CD4-positive, alpha-beta T cell treated with Interferon alpha-2 for 1 hour (primary cell): Measurements from ENCODE around the gene RALGPS2.

Source experiments
- DNase-seq, 2 donors: peaks; one replicate each; pipeline ENCODE4 v3.0.0-alpha.2; 2020 to 2022

RALGPS2 gene

DNA sequence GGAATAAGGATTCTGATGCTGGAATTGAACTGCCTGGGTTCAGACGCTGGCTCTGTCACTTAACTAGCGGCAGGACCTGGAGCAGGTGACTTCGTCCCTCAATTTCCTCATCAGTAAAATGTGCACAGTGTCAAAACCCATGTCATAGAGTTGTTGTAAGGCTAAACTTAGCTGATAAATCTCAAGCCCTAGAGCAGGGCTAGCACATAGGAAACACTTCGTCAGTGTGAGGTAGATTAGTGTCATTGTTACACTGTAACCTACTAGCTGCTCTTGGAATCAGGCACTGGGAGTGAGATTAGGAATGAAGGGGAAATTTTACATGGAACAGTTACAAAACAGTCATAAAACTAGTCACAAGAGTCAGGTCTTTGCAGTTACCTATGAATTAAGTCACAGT, 202.0 kb downstream of the RALGPS2 start:
- no peak for DNase-seq

DNA sequence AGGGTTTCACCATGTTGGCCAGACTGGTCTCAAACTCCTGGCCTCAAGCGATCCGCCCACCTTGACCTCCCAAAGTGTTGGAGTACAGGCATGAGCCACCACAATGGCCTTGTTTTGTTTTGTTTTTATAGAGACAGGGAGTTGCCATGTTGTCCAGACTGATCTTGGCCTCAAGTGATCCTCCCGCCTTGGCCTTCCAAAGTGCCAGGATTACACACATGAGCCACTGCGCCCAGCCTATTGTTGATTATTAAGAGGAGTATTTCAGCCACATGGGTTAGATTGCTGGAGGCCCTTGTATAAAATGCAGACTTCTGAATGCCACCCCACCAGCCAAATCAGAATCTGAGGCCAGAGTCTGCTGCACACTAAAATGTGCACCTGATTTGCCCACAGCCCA, 203.0 kb downstream of the RALGPS2 start:
- no peak for DNase-seq

DNA sequence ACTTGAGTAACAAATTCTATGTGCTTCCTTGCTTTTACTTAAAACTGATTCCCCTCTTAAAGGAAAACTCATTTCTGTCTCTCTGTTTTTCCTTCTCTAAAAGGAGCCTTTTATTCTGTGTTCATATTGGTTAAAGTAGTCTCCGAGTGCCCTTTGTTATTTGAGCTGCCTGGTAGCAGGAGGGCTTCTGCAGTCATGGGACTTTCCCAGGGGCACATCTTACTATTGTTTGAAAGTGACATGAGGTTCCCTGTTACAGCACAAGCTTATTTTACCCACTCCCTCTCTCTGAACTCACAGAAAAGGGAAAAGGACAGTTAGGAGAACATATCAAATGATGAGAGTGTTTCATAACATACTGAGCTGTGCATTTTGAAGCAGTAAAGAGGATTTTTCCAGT, 203.9 kb downstream of the RALGPS2 start:
- DNase-seq, result no peak

DNA sequence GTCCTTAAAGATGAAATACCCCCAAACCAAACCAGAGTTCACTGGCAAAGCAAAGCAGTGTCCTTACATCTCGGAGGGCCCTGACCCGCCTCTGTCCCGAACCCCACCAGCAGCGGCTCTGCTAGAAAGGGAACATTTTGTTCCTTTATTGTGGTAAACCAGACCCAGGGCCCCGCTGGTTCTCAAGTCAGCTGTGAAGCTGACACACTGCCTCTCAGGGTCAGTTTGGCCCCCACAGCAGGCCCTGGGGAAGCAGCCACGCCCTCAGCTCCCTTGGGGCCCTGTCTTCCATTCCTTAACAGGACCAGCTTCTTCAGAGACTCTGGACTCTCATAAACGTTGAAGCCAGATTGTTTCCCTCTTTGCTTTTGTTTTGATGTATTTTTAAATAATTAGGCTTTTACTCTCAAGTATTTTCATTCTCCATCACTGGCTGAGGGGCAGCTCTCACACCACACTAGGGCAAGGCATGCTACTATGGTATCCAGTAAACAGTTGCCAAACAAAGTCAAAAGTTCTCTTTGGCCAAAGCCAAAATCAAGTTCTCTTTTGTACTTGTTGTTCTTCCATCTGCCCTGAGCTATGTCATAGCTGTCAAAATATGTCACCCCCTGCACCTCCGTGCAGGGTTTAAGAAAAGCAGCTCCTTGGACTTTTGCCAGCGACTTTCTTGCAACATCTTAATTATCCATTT, 207.0 kb downstream of the RALGPS2 start:
- no peak for DNase-seq

DNA sequence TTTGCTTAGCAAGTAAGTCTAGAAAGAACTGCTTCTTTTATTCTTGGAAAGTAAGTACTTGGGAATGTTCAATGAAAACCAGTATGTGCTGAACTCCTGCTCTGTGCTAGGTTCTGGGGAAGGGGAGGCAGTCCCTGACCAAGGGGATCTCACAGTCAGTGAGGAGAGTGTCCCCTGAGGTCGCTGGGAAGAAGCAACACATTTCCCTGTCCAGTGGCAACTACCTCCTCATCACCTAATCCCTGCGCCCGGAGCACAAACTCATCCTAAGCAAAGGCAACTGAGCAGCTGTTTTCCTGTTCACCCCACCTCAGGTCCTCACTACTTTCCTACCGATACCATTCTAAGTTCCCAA, 207.5 kb downstream of the RALGPS2 start:
- no peak for DNase-seq

DNA sequence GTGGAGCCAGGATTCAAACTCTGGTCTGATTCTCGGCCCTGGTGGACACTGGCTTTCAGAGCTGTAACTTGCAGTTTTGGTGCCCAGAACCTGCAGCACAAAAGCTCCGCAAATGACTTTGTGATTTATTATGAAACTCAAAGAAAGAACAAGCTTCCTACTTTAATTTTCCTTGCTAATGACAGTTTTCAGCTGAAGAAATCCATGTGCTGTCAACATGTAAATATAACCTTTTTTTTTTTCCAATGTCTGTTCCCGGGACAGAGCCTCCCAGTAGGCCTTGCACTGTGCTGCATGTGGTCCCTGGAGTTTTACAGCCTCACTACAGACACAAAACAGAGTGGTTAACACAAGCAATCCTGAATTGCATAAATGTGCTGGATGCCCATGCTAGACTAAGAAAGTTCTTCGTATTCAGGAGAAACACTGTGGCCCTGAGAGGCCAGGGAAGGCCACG, 208.1 kb downstream of the RALGPS2 start:
- DNase-seq, result no peak

DNA sequence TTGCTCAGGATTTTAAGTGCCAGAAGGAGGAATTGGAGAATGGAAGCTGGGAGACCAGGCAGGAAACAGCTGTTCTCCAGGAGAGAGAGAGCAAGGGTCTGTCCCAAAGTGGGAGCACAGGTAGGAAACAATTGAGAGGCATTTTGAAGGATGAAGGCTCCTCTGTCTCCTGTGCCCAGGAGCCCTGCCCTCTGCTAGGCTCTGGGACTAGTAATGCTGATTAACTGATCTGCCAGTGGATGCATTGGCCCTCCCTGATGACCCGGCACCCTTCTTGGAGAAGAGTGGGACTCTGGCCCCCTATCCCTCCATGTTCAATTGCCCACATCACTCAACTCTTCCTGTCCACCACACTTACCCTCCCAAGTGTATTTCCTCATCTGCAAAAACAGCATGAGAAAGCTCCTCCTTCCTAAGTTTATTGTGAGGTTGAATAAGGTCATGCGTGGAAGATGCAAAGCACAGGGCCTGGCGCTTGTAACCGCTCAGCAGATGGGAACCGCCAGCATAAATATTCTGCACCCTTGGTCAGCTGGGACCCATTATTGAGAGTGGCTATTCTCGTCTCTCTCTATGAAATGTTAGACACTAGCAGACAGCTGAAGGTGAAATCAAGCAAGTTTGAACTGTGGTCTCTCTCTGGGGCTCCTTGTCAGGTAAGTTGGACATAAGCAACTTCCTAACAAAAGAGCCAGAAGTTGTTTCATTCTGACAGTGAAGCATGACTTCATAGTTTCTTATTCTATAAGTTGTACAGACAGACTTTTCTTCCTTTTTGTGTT, 208.9 kb downstream of the RALGPS2 start:
- no peak for DNase-seq

DNA sequence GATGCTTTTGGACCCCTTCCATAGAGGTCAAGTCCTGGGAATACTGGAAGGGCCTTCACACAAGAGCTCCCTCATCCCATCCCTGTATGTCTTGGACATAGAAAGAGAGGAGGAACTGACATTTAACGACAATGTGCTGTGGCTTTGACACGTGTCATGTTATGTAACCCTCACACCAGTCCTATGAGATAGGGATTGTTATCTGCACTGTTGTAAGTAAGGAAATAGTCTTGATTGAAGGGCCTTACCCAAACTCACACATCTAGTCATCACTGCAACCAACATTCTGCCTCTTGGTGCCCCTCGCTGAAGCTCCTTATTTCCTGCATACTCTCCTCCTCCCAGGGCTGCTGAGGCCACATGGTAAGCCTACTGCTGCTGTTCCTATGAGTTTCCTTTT, 209.5 kb downstream of the RALGPS2 start:
- no peak for DNase-seq

DNA sequence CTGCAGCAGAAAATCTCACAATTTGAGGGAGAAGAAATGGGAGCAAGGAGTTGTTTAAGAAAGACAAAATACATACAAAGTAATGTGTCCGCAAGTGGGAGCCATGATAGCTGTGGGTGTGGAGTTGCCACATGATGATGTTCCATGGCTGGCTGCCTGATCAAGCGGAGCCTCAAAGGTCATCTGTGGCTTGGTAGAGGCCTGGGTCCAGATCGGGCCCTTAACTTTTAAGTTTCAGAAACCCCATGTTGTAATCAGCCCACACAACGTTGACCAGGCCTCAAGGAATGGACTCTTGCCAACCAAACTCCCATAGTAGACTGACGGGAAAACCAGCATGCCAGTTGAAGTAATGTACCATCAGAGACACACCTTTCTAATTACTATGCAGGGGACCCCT, 210.6 kb downstream of the RALGPS2 start:
- no peak for DNase-seq

DNA sequence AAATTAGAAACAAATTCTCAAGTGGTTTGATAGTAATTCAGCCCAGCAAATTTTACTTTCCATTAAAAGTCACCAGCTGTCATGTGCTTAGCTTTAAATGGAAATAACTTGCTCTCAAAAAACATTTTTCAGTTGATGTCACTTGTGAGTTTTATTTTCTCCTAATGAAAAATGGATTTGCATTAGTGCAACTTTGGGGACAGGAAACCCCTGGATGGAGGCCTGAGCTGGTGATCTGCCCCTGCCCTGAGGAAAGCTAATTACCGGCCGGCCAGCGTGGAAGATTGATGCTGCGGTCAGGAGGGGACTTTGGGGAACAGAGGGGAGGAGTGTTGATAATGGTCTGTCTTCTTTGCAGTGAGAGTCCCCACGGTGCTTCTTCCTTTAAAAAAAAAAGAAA, 212.7 kb downstream of the RALGPS2 start:
- DNase-seq, result no peak

DNA sequence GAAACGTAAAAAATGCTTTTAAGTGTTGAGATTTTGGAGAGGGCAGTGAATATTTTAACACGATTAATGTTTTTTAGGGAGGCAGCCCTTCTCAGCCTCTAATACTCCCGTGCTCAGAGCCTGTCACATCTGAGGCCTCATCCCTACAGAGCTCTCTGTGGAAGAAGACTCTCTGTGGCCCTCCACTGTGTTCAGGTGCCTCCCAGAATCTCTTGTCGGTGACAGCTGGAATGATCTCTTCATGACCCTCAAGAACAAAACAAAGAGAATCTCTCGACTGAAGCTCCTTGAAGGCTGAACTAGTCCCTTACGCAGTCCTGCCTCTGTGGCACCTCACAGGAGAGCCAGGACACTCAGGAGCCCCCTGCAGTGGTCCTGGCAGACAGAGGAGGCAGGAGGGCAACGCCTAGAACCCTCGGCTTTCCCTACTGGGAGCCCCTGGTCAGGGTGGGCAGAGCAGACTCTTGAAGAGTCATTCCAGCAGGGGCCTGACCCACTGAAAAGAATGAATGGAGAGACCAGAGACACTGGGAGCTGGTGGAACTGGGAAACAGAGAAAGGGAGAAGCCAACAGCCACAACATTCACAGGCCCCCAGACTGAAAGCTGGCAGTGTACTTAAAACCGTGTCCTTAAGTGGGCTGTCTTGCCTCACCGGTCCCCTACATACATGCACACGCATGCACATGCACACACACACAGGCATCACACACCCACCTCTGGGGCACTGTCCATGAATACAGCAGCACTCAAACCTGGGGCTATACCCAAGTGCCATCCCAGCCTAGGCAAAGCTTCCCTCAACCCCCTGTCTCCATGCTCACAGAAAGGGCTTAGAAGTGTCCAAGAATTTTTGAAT, 213.3 kb downstream of the RALGPS2 start:
- DNase-seq, result no peak

DNA sequence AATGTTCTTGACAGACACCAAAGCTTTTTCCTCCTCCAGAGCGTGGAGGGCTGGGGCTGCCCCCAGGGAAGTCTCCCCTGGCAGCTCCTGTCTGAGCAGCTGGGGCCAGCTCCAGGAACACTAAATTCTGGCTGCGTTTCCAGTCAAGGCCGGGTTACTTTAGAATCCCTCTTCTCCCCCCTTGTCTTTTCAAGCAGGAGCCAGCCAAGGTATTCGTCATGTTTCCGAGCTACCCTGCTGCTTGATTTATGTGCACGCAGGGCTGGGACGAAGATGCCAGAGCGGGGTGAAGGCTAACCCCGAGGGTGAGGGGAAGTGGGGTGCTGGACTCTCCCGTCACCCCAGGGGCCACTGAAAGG, 213.9 kb downstream of the RALGPS2 start:
- DNase-seq, result no peak

DNA sequence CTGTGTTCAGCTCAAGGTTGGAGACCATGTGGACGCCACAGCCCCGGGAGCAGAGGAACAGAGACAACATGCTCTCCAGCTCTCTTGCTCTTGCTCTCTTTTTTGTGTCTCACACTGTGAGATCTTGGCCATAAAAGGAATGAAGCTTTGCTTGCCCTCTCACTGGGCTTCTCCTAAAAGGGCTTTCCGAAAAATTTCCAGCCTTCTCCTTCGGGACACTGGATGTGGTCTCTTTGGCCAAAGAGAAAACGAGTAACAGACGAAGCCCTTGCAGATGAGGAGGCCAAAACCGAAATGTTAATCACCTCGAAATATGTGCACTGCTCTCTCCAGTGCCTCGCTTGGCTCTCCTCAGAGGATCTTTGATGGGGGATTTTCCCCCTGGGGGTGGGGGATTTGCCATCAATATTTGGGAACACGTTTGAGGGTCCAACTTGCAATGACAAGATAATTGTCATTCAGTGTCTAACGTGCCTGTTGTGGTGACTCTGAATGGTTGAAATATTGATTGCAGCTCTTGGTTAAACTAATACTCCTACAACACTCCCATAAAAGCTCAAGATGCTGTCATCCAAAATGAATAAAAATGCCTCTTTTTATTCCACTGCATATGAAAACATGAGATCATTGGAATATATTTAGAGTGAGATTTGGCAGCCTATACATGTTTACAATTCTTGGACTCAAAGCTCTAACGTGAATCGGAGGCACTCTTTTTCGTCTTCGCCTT, 214.5 kb downstream of the RALGPS2 start:
- DNase-seq, result no peak

DNA sequence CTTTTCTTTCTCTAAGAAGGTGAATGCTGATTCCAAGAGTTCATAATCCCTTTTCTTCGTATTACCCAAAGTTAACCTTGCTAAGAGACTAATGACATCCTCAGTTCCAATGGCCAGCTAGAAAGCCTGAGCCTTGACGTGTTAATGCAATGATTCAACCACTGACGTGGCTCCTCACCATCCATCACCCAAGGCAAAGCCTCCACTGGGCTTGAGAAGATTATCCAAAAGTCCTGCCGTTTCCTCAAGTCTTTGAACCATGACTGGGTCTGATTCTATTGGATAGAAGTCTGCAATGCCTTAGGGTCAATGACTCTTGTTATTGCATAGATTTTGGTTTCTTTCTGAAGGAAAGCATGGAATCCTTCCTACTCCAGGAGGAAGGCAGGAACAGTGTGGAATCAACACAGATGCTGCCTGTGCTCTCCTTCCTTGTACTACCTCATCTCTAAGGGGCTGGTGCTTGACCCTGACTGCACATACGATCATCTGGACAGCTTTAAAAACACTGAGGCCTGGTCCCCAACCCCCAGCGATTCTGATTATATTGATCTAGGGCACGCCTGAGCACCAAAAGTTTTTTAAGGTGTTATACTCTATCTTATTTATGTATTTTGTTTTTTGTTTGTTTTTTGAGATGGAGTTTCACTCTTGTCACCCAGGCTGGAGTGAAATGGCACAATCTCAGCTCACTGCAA, 215.2 kb downstream of the RALGPS2 start:
- DNase-seq, result no peak

DNA sequence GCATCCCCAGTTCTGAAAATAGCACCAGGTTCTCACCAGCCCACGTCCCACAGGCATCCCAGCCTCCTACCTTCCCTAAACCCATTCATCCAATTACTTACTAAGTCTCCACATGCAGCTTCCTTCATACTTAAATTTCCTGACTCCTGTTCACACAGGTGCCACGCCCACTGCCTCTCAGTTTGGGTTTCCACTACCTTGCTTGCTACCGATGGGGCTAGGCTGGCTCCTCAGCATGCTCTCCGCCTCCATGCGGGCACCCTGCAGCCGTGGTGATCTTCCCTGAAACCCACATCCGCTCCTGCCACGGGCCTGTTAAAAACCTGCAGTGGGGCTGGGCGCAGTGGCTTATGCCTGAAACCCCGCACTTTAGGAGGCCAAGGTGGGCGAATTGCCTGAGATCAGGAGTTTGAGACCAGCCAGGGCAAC, 216.2 kb downstream of the RALGPS2 start:
- no peak for DNase-seq

DNA sequence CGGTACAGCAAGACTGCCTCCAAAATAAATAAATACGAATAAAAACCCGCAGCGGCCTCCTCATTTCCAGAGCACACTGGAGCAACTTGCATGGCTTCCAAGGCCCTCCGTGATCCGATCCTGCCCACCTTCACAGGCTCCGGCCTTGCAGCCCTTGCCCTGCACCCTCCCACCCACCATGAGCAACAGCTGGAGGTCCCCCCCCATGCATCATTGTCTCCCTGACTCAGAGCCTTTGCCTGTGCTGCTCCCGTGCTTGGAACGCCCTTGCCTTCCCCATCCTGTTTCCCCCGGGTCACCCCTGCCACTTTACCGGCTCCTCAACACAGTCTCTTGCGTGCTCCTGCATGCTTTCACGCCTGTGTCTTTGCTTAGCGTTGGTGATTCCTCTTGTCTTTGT, 216.8 kb downstream of the RALGPS2 start:
- no peak for DNase-seq

DNA sequence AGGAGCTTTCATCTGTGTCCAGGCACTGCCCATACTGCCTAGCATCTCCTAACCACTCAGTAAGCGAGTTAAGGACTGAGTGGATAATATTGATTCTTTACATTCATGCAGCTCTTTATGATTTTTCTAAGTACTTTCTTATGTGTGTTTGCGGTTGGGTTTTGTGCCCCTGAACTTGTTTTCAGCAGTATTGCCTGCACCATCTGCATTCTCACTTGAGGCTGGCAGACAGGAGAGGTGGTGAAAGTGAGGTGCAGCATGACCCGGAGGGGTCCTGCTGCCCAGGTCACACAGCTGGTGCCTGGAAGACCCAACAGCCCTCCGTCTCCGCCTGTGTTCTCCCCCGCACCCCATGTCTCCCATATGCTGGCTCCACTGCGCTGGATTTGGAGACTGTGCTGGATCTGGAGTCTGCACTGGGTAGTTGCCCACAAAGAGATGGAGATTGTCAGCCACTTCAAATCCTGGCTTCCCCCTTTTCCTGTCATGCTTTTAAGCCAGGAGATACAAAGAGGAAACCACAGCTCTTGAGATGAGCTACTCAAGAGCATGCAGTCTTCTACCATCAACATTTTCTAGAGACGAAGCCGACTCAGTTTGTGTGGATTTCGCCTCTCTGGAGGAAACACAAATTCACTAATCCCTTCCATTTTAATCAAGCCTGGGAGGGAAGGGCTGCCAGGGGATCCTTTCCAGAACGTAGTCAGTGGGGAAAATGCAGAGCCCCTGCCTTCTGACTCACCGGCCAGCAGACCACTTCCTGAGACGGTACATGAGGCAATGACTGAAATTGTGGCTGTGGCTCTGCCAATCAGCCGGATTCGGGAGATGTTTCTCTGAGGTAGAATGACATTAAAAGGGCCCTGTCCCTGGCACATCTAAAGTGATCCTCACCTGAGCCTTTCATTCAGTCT, 217.5 kb downstream of the RALGPS2 start:
- DNase-seq, result no peak

DNA sequence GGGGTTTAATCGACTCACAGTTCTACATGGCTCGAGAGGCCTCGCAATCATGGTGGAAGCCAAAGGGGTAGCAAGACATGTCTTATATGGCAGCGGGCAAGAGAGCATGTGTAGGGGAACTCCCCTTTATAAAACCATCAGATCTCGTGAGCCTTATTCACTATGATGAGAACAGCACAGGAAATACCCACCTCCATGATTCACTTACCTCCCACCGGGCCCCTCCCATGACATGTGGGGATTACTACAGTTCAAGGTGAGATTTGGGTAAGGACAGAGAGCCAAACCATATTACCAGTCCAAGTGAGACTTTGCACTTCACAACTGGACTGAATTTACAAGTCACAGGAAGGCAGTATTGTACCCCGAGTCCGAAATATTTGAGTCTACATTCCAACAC, 219.7 kb downstream of the RALGPS2 start:
- no peak for DNase-seq

DNA sequence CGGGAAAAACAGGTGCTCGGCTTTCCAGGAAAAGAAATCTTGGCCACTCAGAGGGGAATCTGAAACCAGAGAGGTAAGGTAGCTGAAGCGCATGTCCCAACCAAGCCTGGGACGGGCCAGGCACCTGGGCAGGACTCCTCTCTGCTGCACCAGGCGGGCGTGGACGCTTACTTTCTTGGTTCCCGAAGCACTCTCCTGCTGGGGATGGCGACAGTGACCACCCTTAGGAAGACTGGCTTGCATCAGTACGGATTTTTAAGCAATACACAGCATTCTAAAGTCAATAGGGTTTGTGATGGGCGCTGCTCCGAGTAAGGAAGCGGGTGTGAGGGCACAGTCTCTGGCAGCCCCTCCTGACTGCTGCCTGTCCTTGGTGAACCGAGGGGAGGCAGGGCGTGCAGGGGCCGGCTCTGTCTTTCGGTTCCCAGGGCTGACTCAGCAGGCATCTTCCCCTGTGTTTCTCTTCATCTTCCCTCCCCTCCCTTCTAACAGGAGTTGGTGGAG, 220.8 kb downstream of the RALGPS2 start:
- no peak for DNase-seq

DNA sequence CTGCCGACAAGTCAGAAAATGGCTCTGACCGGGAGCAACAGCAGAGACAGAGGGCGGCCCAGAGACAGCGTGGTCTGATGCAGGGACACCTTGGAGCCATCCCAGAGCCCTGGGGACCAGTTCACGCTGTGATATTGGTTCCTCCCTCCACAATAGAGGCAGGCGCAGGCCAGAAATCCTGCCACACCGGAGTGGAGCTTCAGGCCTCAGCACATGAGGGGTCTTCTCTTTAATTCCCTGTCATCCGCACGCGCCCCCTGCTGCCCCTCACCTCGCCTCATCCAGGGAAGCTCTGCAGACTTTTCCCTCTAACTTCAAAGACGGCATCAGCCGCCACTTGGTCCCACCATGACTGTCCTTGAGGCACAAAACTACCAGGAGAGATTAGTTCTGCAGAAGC, 221.4 kb downstream of the RALGPS2 start:
- no peak for DNase-seq
